Liver (tissue), 9 donors: ENCODE measurements around the gene PDLIM7. TPM values are rescaled to one million over a fixed set of nuclear protein-coding genes. Genes with fewer than 3 reads are reported as not detected.

Experiments
- DNase-seq: peaks from one replicate; pipeline ENCODE4 v3.0.0-alpha.2; 2017; ENCODE audit warnings: low spot score
- H3K27ac ChIP-seq, 2 donors: one replicate each; pipeline ENCODE4 v1.7.0; 2013; ENCODE audit warnings: inconsistent platforms in 2 of 2, low read length in 2 of 2, control low read depth in 1 of 2, low read depth in 1 of 2, mild to moderate bottlenecking in 1 of 2
- H3K27me3 ChIP-seq, 4 donors: one replicate each; pipeline versions ENCODE4 v1.6.1 to v1.7.0; 2013; ENCODE audit warnings: low read length in 3 of 4, inconsistent platforms in 1 of 4, mild to moderate bottlenecking in 1 of 4, moderate library complexity in 1 of 4; ENCODE audit not compliant: control insufficient read depth in 4 of 4, insufficient read depth in 4 of 4
- H3K36me3 ChIP-seq, 4 donors: one replicate each; pipeline versions ENCODE4 v1.6.1 to v1.7.0; 2013; ENCODE audit warnings: low read length in 3 of 4, mild to moderate bottlenecking in 3 of 4, low read depth in 1 of 4, moderate library complexity in 1 of 4; ENCODE audit not compliant: control insufficient read depth in 4 of 4, insufficient read depth in 3 of 4
- H3K4me1 ChIP-seq, 4 donors: one replicate each; pipeline versions ENCODE4 v1.6.1 to v1.7.0; 2013; ENCODE audit warnings: low read length in 3 of 4, mild to moderate bottlenecking in 3 of 4, moderate library complexity in 1 of 4; ENCODE audit not compliant: control insufficient read depth in 4 of 4, insufficient read depth in 4 of 4
- H3K4me3 ChIP-seq, 3 donors: one replicate each; pipeline versions ENCODE4 v1.6.1 to v1.7.0; 2013; ENCODE audit warnings: low read length in 3 of 3, control low read depth in 1 of 3, low read depth in 1 of 3, mild to moderate bottlenecking in 1 of 3
- H3K9ac ChIP-seq, 2 donors: one replicate each; pipeline ENCODE4 v1.7.0; 2013; ENCODE audit warnings: low read length in 2 of 2, mild to moderate bottlenecking in 2 of 2, moderate library complexity in 2 of 2, control low read depth in 1 of 2, low read depth in 1 of 2
- H3K9me3 ChIP-seq, 4 donors: one replicate each; pipeline versions ENCODE4 v1.6.1 to v1.7.0; 2013; ENCODE audit warnings: low read length in 3 of 4; ENCODE audit not compliant: control insufficient read depth in 4 of 4
- CTCF ChIP-seq: fragments of 150-350 bp; IDR thresholded peaks from 2 replicates; pipeline ENCODE4 v1.5.1; 2017; ENCODE audit warnings: improper control_type of control experiment, low read depth, low read length; ENCODE audit not compliant: missing input control
- EGR1 ChIP-seq, 2 donors: IDR thresholded peaks; 2 replicates each; pipeline ENCODE4 v1.6.1; 2016 to 2018; ENCODE audit warnings: antibody characterized with exemption in 2 of 2, low read depth in 2 of 2
- FOXA1 ChIP-seq: IDR thresholded peaks from 2 replicates; pipeline ENCODE4 v1.6.1; 2016; ENCODE audit warnings: antibody characterized with exemption
- FOXA2 ChIP-seq: IDR thresholded peaks from 2 replicates; pipeline ENCODE4 v1.6.1; 2016; ENCODE audit warnings: antibody characterized with exemption
- NR2F2 ChIP-seq: IDR thresholded peaks from 2 replicates; pipeline ENCODE4 v1.6.1; 2016; ENCODE audit warnings: antibody characterized with exemption
- RAD21 ChIP-seq, 2 donors: IDR thresholded peaks; 2 replicates each; pipeline ENCODE4 v1.6.1; 2016; ENCODE audit warnings: antibody characterized with exemption in 2 of 2, mild to moderate bottlenecking in 2 of 2
- SP1 ChIP-seq: IDR thresholded peaks from 2 replicates; pipeline ENCODE4 v1.6.1; 2018; ENCODE audit warnings: antibody characterized with exemption, mild to moderate bottlenecking
- TAF1 ChIP-seq: conservative IDR thresholded peaks from 2 replicates; pipeline ENCODE4 v1.6.1; 2016; ENCODE audit warnings: antibody characterized with exemption, mild to moderate bottlenecking
- WGBS: extraction: QIAGEN DNeasy Blood & Tissue Kit; methylation state at CpG from one replicate; pipeline ENCODE4 v1.1.7; 2013; 5-methylcytosine and 5-hydroxymethylcytosine counted together
- polyA plus RNA-seq, 2 donors: library from polyadenylated mRNA; stranded (reverse) in 1 of 2; unstranded in 1 of 2; fragments of 200-250 nt in 1 of 2; fragments of >200 nt in 1 of 2; fragmentation: Nextera tagmentation in 1 of 2; extraction: Ambion mirVana in 1 of 2; gene quantifications; one replicate each; pipeline versions ENCODE4 v1.2.1 to v1.2.3, GENCODE V29; 2013 to 2015
- total RNA-seq, 2 donors: library from RNA; depleted of rRNA; stranded (reverse); fragments of >200 nt; gene quantifications; one replicate each; pipeline ENCODE4 v1.2.3, GENCODE V29; 2014
- donor health status: healthy.
- donor health status: healthy.
- donor health status: healthy.
- donor health status: healthy.
- donor health status: healthy.

The PDLIM7 gene
- total and polyA plus RNA-seq, 4 donors, result 5.5 to 36.0 (median 8.5) TPM

GRCh38 chr5:177447611-177448243 is 49.7 kb downstream of the PDLIM7 start:
- Histone ChIP-seq H3K4me3 (peak overlapping the region in 1 of 3 donors; percentile 65), H3K9me3 (no peaks in the 10 kb centered on the region), H3K4me1 (peaks cover 5 to 18% (median 9%) of the 10 kb centered on the region in 4 donors), H3K27me3 (no peaks in the 10 kb centered on the region), H3K27ac (no peak overlapping the region), H3K36me3 (no peaks in the 10 kb centered on the region), H3K9ac (no peak overlapping the region)
- peak; percentile 54 for TF ChIP-seq NR2F2
- TF ChIP-seq FOXA1, result no peak
- WGBS, result 14% methylated on average over 23 of the region's 23 CpGs
- DNase-seq, result no peak

GRCh38 chr5:177447066-177447610 is 50.3 kb downstream of the PDLIM7 start:
- peak overlapping the region in 2 of 3 donors; percentile 37 to 65 for H3K4me3 ChIP-seq
- no peak overlapping the region for H3K9ac ChIP-seq

GRCh38 chr5:177446200-177447065 is 51.0 kb downstream of the PDLIM7 start, which contains the start of gene PRR7:
Gene PRR7 (plus strand): TSS chr5:177446814. CDS start chr5:177455068, 8,254 bp downstream.
- Histone ChIP-seq H3K4me1 (peaks cover 5 to 18% (median 9%) of the 10 kb centered on the region in 4 donors), H3K36me3 (no peaks in the 10 kb centered on the region), H3K9ac (no peak within 1 kb of the TSS), H3K27me3 (no peaks in the 10 kb centered on the region), H3K27ac (peak within 1 kb of the TSS in 1 of 2 donors; percentile 9), H3K4me3 (peak within 1 kb of the TSS; percentile 16 to 65 (median 61)), H3K9me3 (no peaks in the 10 kb centered on the region)
- no peak for DNase-seq
- under 1% methylated on average over 89 of the region's 89 CpGs for WGBS
- peak; percentile 2 for TF ChIP-seq CTCF
- no peak for TF ChIP-seq FOXA2

More at GRCh38 chr5:177447066-177447610, 50.3 kb downstream of the PDLIM7 start:
- under 1% methylated on average over 50 of the region's 52 CpGs for WGBS
- DNase-seq, result no peak
- H3K9me3 ChIP-seq, result no peaks in the 10 kb centered on the region
- H3K4me1 ChIP-seq, result peaks cover 5 to 18% (median 9%) of the 10 kb centered on the region in 4 donors
- no peaks in the 10 kb centered on the region for H3K27me3 ChIP-seq
- H3K36me3 ChIP-seq, result no peaks in the 10 kb centered on the region
- no peak overlapping the region for H3K27ac ChIP-seq
- TF ChIP-seq SP1 (no peak), TAF1 (no peak), EGR1 (IDR thresholded peaks at IDR 0.05; ENCODE audit: low read depth in 2 of 2) (no peak), CTCF (no peak), RAD21 (IDR thresholded peaks at IDR 0.05) (no peak), FOXA2 (no peak), FOXA1 (no peak)
